Hematopoietic multipotent progenitor cell treated with erythropoietin and hydrocortisone succinate and interleukin-3 and kit ligand, for 17 days (in vitro differentiated cells): ENCODE measurements around the gene KCNQ1.
A peak's percentile ranks its signal among the peaks of the same experiment; 100 is the strongest.

Experiments used
- DNase-seq: peaks from one replicate; pipeline ENCODE4 v3.0.0-alpha.2; 2015; ENCODE audit warnings: low spot score

Gene KCNQ1

GRCh38 chr11:2766166-2766565 lies 321.4 kb downstream of the KCNQ1 start:
- no peak for DNase-seq

- no peak for DNase-seq
Observed at GRCh38 chr11:2767071-2767470, 322.3 kb downstream of the KCNQ1 start.

GRCh38 chr11:2767801-2768200 lies 323.0 kb downstream of the KCNQ1 start:
- no peak for DNase-seq

- no peak for DNase-seq
Observed at GRCh38 chr11:2768471-2769408, 323.9 kb downstream of the KCNQ1 start.

- DNase-seq: no peak
Observed at GRCh38 chr11:2769409-2770095, 324.7 kb downstream of the KCNQ1 start.

GRCh38 chr11:2770096-2770751 lies 325.4 kb downstream of the KCNQ1 start:
- no peak for DNase-seq

GRCh38 chr11:2770761-2771301 lies 326.0 kb downstream of the KCNQ1 start:
- peak; percentile 50 for DNase-seq

GRCh38 chr11:2771758-2772466 lies 327.1 kb downstream of the KCNQ1 start:
- no peak for DNase-seq

GRCh38 chr11:2772544-2773031 lies 327.8 kb downstream of the KCNQ1 start:
- DNase-seq: no peak

- no peak for DNase-seq
Observed at GRCh38 chr11:2774173-2775082, 329.6 kb downstream of the KCNQ1 start.

GRCh38 chr11:2775083-2775625 lies 330.3 kb downstream of the KCNQ1 start:
- no peak for DNase-seq

- DNase-seq: no peak
Observed at GRCh38 chr11:2775626-2776350, 331.0 kb downstream of the KCNQ1 start.

GRCh38 chr11:2776351-2777061 lies 331.7 kb downstream of the KCNQ1 start:
- DNase-seq: no peak

- DNase-seq: no peak
Observed at GRCh38 chr11:2777386-2777785, 332.6 kb downstream of the KCNQ1 start.

GRCh38 chr11:2777871-2778629 lies 333.2 kb downstream of the KCNQ1 start:
- peak; percentile 47 for DNase-seq

- DNase-seq: peak; percentile 94
Observed at GRCh38 chr11:2778630-2779498, 334.1 kb downstream of the KCNQ1 start.

GRCh38 chr11:2779499-2779980 lies 334.7 kb downstream of the KCNQ1 start:
- no peak for DNase-seq
